ENCODE measurements around the gene FEM1C. TPM values are rescaled to one million over a fixed set of nuclear protein-coding genes. Genes with fewer than 3 reads are reported as not detected.
"Not testable (repeated sequence)": the region's sequence is repeated elsewhere in the genome, so short reads cannot be mapped to it uniquely, and the experiment has no call there.

Gene FEM1C
- total RNA-seq, 2 experiments from 2014 or later: 5.6 to 9.0 TPM

DNA sequence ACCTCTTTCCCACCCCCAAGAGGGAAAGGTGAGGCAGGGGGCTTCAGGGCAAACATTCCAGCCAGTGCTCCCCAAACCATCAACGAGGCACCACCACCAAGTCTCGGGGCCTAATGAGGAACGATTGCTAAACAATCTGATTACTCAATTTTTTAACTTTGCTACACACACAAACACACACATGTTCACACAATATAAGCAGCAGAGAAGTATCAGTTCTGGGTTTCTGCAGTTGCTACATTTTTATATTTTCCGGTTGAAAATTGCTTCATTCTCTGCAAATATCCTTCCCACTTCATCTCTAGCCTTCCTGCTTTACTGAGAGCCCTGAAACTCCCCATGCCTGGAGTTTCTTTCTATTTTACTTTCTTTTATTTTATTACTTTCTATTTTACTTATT is 60.2 kb downstream of the FEM1C start:
- intact Hi-C loops (cut with micrococcal nuclease; ENCODE audit: unreplicated experiment): no loop called here
- TF ChIP-seq EZH2phosphoT487 (IDR thresholded peaks at IDR 0.05; ENCODE audit: borderline replicate concordance, low read depth, low read length) (no peak), CTCF (conservative IDR thresholded peaks at IDR 0.05; ENCODE audit: low read length) (no peak)
- POLR2A ChIA-PET: interaction anchor here (0.6 kb wide), 1 partner anchor 9 kb away, joined by 4 read pairs; no protein-coding TSS in a partner anchor

DNA sequence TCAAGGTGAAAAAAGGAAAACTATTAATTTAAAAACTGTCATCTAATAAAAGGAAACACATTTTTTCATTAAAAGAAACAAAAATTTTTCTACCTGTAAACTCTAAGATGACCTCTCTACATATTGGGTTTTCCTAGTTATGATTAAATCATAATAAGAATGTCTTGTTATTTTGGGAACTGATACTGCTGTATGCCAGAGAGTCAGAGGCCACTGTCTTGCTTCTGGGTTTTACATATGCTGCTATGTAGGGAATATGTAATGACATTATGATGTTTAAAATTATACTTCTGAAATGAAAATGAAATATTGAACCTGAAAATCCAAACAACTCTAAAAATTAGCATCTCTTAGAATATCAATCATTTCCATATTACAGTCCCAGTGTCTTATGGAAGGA is 63.7 kb downstream of the FEM1C start:
- ChIA-PET POLR2A (interaction anchor here (0.7 kb wide), 1 partner anchor 392 kb away, joined by 3 read pairs; no protein-coding TSS in a partner anchor), CTCF (ENCODE audit: unreplicated experiment) (no interaction called here)
- Histone ChIP-seq H3K36me3 (ENCODE audit: insufficient read depth, low read length) (no peaks in the 10 kb centered on the region), H3K4me2 (ENCODE audit: low read length) (no peak overlapping the region), H4K20me1 (ENCODE audit: insufficient read depth, low read length) (no peaks in the 10 kb centered on the region), H2AFZ (ENCODE audit: low read length) (no peak overlapping the region), H3K9me3 (ENCODE audit: low read length) (no peaks in the 10 kb centered on the region), H3K4me3 (ENCODE audit: low read depth, low read length, poor library complexity, severe bottlenecking) (no peak overlapping the region), H3K27ac (ENCODE audit: low read depth, low read length, poor library complexity, severe bottlenecking) (no peak overlapping the region), H3K9me2 (ENCODE audit: insufficient read depth, low read length) (no peaks in the 10 kb centered on the region), H3K79me2 (ENCODE audit: insufficient read depth, low read depth, low read length) (no peaks in the 10 kb centered on the region), H3K4me1 (ENCODE audit: insufficient read depth, low read length, poor library complexity, severe bottlenecking) (no peaks in the 10 kb centered on the region)
- TF ChIP-seq EZH2phosphoT487 (IDR thresholded peaks at IDR 0.05; ENCODE audit: borderline replicate concordance, low read depth, low read length) (no peak), CTCF (conservative IDR thresholded peaks at IDR 0.05; ENCODE audit: low read length) (no peak)
- intact Hi-C loops (cut with micrococcal nuclease; ENCODE audit: unreplicated experiment): no loop called here
- no peak for DNase-seq (ENCODE audit: low spot score)
- BruUV-seq (replicated peaks): no TSS peak

More for the DNA sequence above, 60.2 kb downstream of the FEM1C start:
- no peak for DNase-seq (ENCODE audit: low spot score)
- H3K9me2 ChIP-seq (ENCODE audit: insufficient read depth, low read length): no peaks in the 10 kb centered on the region
- no peaks in the 10 kb centered on the region for H3K36me3 ChIP-seq (ENCODE audit: insufficient read depth, low read length)
- no peak overlapping the region for H3K27ac ChIP-seq (ENCODE audit: low read depth, low read length, poor library complexity, severe bottlenecking)
- no peaks in the 10 kb centered on the region for H3K4me1 ChIP-seq (ENCODE audit: insufficient read depth, low read length, poor library complexity, severe bottlenecking)
- H3K4me3 ChIP-seq (ENCODE audit: low read depth, low read length, poor library complexity, severe bottlenecking): no peak overlapping the region
- CTCF ChIA-PET (ENCODE audit: unreplicated experiment): no interaction called here
- H4K20me1 ChIP-seq (ENCODE audit: insufficient read depth, low read length): no peaks in the 10 kb centered on the region
- BruUV-seq (replicated peaks): no TSS peak
- H3K79me2 ChIP-seq (ENCODE audit: insufficient read depth, low read depth, low read length): no peaks in the 10 kb centered on the region
- no peak overlapping the region for H2AFZ ChIP-seq (ENCODE audit: low read length)
- no peak overlapping the region for H3K4me2 ChIP-seq (ENCODE audit: low read length)
- H3K9me3 ChIP-seq (ENCODE audit: low read length): no peaks in the 10 kb centered on the region

GRCh38 chr5:115480271-115480670 is 64.3 kb downstream of the FEM1C start:
- DNase-seq (ENCODE audit: low spot score): no peak
- ChIA-PET CTCF (ENCODE audit: unreplicated experiment) (no interaction called here), POLR2A (no interaction called here)
- Histone ChIP-seq H3K4me1 (ENCODE audit: insufficient read depth, low read length, poor library complexity, severe bottlenecking) (no peaks in the 10 kb centered on the region), H4K20me1 (ENCODE audit: insufficient read depth, low read length) (no peaks in the 10 kb centered on the region), H3K4me2 (ENCODE audit: low read length) (no peak overlapping the region), H3K79me2 (ENCODE audit: insufficient read depth, low read depth, low read length) (no peaks in the 10 kb centered on the region), H3K27ac (ENCODE audit: low read depth, low read length, poor library complexity, severe bottlenecking) (no peak overlapping the region), H3K9me3 (ENCODE audit: low read length) (no peaks in the 10 kb centered on the region), H2AFZ (ENCODE audit: low read length) (no peak overlapping the region), H3K4me3 (ENCODE audit: low read depth, low read length, poor library complexity, severe bottlenecking) (no peak overlapping the region), H3K36me3 (ENCODE audit: insufficient read depth, low read length) (no peaks in the 10 kb centered on the region), H3K9me2 (ENCODE audit: insufficient read depth, low read length) (no peaks in the 10 kb centered on the region)
- TF ChIP-seq EZH2phosphoT487 (IDR thresholded peaks at IDR 0.05; ENCODE audit: borderline replicate concordance, low read depth, low read length) (no peak), CTCF (conservative IDR thresholded peaks at IDR 0.05; ENCODE audit: low read length) (no peak)
- intact Hi-C loops (cut with micrococcal nuclease; ENCODE audit: unreplicated experiment): no loop called here
- no TSS peak for BruUV-seq (replicated peaks)

GRCh38 chr5:115479166-115479873 is 65.3 kb downstream of the FEM1C start:
- H3K9me2 ChIP-seq (ENCODE audit: insufficient read depth, low read length); intact Hi-C loops (cut with micrococcal nuclease; ENCODE audit: unreplicated experiment); H3K4me1 ChIP-seq (ENCODE audit: insufficient read depth, low read length, poor library complexity, severe bottlenecking); H3K4me3 ChIP-seq (ENCODE audit: low read depth, low read length, poor library complexity, severe bottlenecking); BruUV-seq (replicated peaks); H3K79me2 ChIP-seq (ENCODE audit: insufficient read depth, low read depth, low read length); H3K36me3 ChIP-seq (ENCODE audit: insufficient read depth, low read length); H3K4me2 ChIP-seq (ENCODE audit: low read length); H3K9me3 ChIP-seq (ENCODE audit: low read length); H3K27ac ChIP-seq (ENCODE audit: low read depth, low read length, poor library complexity, severe bottlenecking); H2AFZ ChIP-seq (ENCODE audit: low read length); CTCF ChIA-PET (ENCODE audit: unreplicated experiment); DNase-seq (ENCODE audit: low spot score); H4K20me1 ChIP-seq (ENCODE audit: insufficient read depth, low read length); POLR2A ChIA-PET: not testable (repeated sequence)
